ENCODE measurements around the gene CUL4A. TPM values are rescaled to one million over a fixed set of nuclear protein-coding genes. Genes with fewer than 3 reads are reported as not detected.
A peak's percentile ranks its signal among the peaks of the same experiment; 100 is the strongest.

CUL4A gene
- total and polyA plus RNA-seq, 2 donors (not counting 3 experiments of a cell fraction or from before 2014, with no cell fraction given), result 37.9 to 80.0 TPM

DNA sequence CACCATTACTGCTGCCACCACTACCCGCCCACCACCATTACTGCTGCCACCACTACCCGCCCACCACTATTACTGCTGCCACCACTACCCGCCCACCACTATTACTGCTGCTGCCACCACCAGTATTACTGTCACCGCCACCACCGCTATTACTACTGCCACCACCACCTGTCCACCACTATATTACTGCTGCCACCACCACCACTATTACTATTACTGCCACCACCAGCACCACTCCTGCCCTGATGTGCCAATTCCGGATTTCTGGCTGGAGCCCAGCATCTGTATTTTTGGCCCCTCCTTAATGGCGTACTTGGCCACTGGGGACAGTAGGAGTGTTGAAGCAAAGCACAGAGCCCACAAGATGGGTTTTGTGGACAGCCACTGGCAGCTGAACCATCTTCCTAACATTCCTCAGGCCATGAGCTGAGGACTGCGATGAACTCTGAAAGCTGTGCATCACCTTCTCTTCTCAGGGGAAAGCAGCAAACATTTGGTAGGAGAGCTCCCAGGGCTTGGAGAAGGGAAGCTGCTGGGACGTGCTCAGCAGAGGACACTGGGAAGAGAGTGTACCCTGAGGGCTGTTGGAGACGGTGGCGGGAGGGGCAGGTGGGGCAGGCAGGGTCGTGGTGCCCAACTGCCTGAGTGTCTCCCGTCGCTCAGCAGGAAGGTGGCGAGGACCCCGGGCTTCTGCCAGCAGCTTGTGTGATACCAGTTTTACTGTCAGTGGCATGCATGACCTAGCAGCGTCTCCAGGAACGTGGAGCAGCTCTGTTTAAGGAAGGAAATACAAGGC, 23.0 kb downstream of the CUL4A start:
- no peaks in the 10 kb centered on the region for H3K79me2 ChIP-seq (ENCODE audit: control insufficient read depth, insufficient read depth, low read length)
- H3K27ac ChIP-seq (ENCODE audit: insufficient read depth, low read depth, low read length), result no peak overlapping the region
- CTCF ChIA-PET, result no interaction called here
- dilution Hi-C loops (cut with MboI; ENCODE audit: extremely low pct_ligation_motif_present, low sequenced_read_pairs) (no loop called here), intact Hi-C loops (cut with micrococcal nuclease) (no loop called here)
- no peaks in the 10 kb centered on the region for H3K4me1 ChIP-seq (ENCODE audit: control insufficient read depth, extremely low read depth, insufficient read depth, low read length)
- TF ChIP-seq POLR2A (IDR thresholded peaks at IDR 0.05; ENCODE audit: low read depth, low read length) (no peak), EZH2 (IDR thresholded peaks at IDR 0.05; ENCODE audit: borderline replicate concordance, low read depth, low read length, severe bottlenecking) (no peak), MYC (IDR thresholded peaks at IDR 0.05; ENCODE audit: low read depth, low read length) (no peak), FOS (IDR thresholded peaks at IDR 0.05; ENCODE audit: borderline replicate concordance, insufficient read depth, low read length) (no peak), MAX (IDR thresholded peaks at IDR 0.05; ENCODE audit: insufficient read depth, insufficient read length) (no peak), GATA2 (IDR thresholded peaks at IDR 0.05; ENCODE audit: insufficient read depth, insufficient read length, low read depth, low read length) (no peak), POLR2AphosphoS5 (IDR thresholded peaks at IDR 0.05; ENCODE audit: insufficient read depth, low read depth, low read length) (no peak), JUN (IDR thresholded peaks at IDR 0.05; ENCODE audit: borderline replicate concordance, insufficient read depth, insufficient read length, low read depth) (no peak)
- TF ChIP-seq, protein P1, sequence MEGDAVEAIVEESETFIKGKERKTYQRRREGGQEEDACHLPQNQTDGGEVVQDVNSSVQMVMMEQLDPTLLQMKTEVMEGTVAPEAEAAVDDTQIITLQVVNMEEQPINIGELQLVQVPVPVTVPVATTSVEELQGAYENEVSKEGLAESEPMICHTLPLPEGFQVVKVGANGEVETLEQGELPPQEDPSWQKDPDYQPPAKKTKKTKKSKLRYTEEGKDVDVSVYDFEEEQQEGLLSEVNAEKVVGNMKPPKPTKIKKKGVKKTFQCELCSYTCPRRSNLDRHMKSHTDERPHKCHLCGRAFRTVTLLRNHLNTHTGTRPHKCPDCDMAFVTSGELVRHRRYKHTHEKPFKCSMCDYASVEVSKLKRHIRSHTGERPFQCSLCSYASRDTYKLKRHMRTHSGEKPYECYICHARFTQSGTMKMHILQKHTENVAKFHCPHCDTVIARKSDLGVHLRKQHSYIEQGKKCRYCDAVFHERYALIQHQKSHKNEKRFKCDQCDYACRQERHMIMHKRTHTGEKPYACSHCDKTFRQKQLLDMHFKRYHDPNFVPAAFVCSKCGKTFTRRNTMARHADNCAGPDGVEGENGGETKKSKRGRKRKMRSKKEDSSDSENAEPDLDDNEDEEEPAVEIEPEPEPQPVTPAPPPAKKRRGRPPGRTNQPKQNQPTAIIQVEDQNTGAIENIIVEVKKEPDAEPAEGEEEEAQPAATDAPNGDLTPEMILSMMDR (IDR thresholded peaks at IDR 0.05; ENCODE audit: extremely low read depth in 1 of 2, insufficient read depth in 1 of 2, low read depth in 1 of 2, low read length in 2 of 2), result no peak
- H3K9me1 ChIP-seq (replicated peaks; ENCODE audit: control insufficient read depth, extremely low read depth, insufficient read depth, low read length), result no peaks in the 10 kb centered on the region
- POLR2A ChIA-PET, result no interaction called here
- H3K27me3 ChIP-seq (ENCODE audit: control insufficient read depth in 2 of 2, insufficient read depth in 2 of 2, low read length in 2 of 2), result no peaks in the 10 kb centered on the region
- no peak for FAIRE-seq
- no peaks in the 10 kb centered on the region for H4K20me1 ChIP-seq (replicated peaks; ENCODE audit: control insufficient read depth, extremely low read depth, insufficient read depth, low read length)
- no peaks in the 10 kb centered on the region for H3K9me3 ChIP-seq (replicated peaks; ENCODE audit: control insufficient read depth, insufficient read depth, low read length)
- peaks cover 17% of the 10 kb centered on the region in 2 experiments for H3K36me3 ChIP-seq (ENCODE audit: control insufficient read depth in 2 of 2, extremely low read depth in 1 of 2, insufficient read depth in 2 of 2, low read length in 2 of 2)
- no peak overlapping the region for H3K9ac ChIP-seq (replicated peaks; ENCODE audit: extremely low read depth, insufficient read depth, low read length)
- H2AFZ ChIP-seq (ENCODE audit: low read depth, low read length), result no peak overlapping the region
- H3K4me3 ChIP-seq (replicated peaks in 1 of 3; ENCODE audit: insufficient read depth in 1 of 3, low read depth in 1 of 3, low read length in 3 of 3), result no peak overlapping the region
- BruUV-seq (replicated peaks), result TSS peak; percentile 1
- H3K4me2 ChIP-seq (ENCODE audit: insufficient read depth, low read length), result no peak overlapping the region
- DNase-seq (ENCODE audit: low read depth, low spot score), result no peak

Data from endothelial cell of umbilical vein (primary cell).